Uterus (tissue), 4 donors: ENCODE measurements around the gene CYP4F8. TPM values are rescaled to one million over a fixed set of nuclear protein-coding genes. Genes with fewer than 3 reads are reported as not detected.

Experiments
- DNase-seq, 2 donors: peaks; one replicate each; pipeline ENCODE4 v3.0.0-alpha.2; 2019 to 2020
- H3K27ac ChIP-seq, 2 donors: fragments of 200-600 bp; sonication (generic); 1 replicate in 1 of 2; 2 replicates in 1 of 2; pipeline ENCODE4 v1.5.1; 2016 to 2018
- H3K27me3 ChIP-seq, 2 donors: fragments of 200-600 bp; sonication (generic); one replicate each; pipeline ENCODE4 v1.5.1; 2018 to 2019; ENCODE audit warnings: control low read depth in 1 of 2
- H3K36me3 ChIP-seq, 2 donors: fragments of 200-600 bp; sonication (generic); one replicate each; pipeline ENCODE4 v1.5.1; 2019; ENCODE audit warnings: control low read depth in 1 of 2
- H3K4me1 ChIP-seq, 2 donors: fragments of 200-600 bp; sonication (generic); one replicate each; pipeline ENCODE4 v1.5.1; 2018 to 2019; ENCODE audit warnings: control low read depth in 1 of 2
- H3K4me3 ChIP-seq, 2 donors: fragments of 200-600 bp; sonication (generic); 1 replicate in 1 of 2; 2 replicates in 1 of 2; pipeline ENCODE4 v1.5.1; 2018 to 2019; ENCODE audit warnings: mild to moderate bottlenecking in 1 of 2
- H3K9me3 ChIP-seq, 2 donors: fragments of 200-600 bp; sonication (generic); one replicate each; pipeline ENCODE4 v1.5.1; 2019; ENCODE audit warnings: control low read depth in 1 of 2
- POLR2A ChIP-seq, 2 donors: fragments of 450-650 bp; IDR thresholded peaks; one replicate each; pipeline ENCODE4 v1.6.1; 2016; ENCODE audit warnings: antibody characterized with exemption in 2 of 2, mild to moderate bottlenecking in 1 of 2, moderate library complexity in 1 of 2
- intact Hi-C: fragments of 100-400 bp; cut with DNase I; formaldehyde crosslinking; loops from one replicate; pipeline ENCODE4 v1.15.1; 2023; ENCODE audit warnings: low total_unique reads
- total RNA-seq, 4 donors: library from RNA; depleted of rRNA in 3 of 4; stranded (reverse); fragments of >200 nt in 3 of 4; gene quantifications; one replicate each; pipeline versions ENCODE4 v1.1.0 to v1.2.4, GENCODE V29; 2014 to 2023
- TF ChIP-seq, protein P1 (sequence below), 4 experiments: fragments of 200-600 bp in 2 of 4; fragments of 450-650 bp in 2 of 4; sonication (generic) in 2 of 4; IDR thresholded peaks; one replicate each; pipeline ENCODE4 v1.5.1; 2016 to 2019; ENCODE audit warnings: antibody characterized with exemption in 4 of 4, mild to moderate bottlenecking in 2 of 4, moderate library complexity in 1 of 4
- donor health status: DM: yes; HTN: yes; CAD: no.

The CYP4F8 gene
- total RNA-seq, 4 donors from 2014 or later: 1.5 TPM; not detected in 3

DNA sequence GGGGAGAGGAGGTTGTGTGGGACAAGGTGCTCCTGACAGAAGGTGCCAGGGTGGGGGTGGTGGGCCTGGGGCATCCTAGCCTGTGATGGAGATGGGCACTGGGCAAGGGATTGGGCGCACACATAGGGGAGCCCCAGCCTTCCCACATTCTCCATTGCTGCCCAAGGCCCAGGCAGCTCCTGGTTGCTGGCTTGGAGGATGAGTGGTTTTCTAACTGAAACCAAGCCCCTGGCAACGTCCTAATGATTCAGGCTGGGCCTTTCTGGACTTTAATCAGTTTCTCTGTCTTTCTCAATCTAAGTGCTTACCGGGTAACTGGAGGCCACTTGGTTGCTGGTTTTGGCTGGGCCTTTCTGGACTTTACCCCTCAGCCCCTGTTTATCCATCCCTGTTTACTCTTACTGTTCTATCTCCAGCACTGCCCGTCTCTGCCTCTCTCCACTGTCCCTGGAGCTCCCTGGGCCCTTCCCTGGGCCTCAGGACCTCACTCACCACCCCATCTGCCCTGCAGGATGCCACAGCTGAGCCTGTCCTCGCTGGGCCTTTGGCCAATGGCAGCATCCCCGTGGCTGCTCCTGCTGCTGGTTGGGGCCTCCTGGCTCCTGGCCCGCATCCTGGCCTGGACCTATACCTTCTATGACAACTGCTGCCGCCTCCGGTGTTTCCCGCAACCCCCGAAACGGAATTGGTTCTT lies 26.0 kb downstream of the CYP4F8 start:
- intact Hi-C loops: no loop called here
- Histone ChIP-seq H3K36me3 (no peaks in the 10 kb centered on the region), H3K9me3 (no peaks in the 10 kb centered on the region), H3K4me1 (no peaks in the 10 kb centered on the region), H3K27ac (no peak overlapping the region), H3K4me3 (no peak overlapping the region), H3K27me3 (no peaks in the 10 kb centered on the region)
- DNase-seq: no peak
- no peak for TF ChIP-seq POLR2A (IDR thresholded peaks at IDR 0.05)
- TF ChIP-seq, protein P1, sequence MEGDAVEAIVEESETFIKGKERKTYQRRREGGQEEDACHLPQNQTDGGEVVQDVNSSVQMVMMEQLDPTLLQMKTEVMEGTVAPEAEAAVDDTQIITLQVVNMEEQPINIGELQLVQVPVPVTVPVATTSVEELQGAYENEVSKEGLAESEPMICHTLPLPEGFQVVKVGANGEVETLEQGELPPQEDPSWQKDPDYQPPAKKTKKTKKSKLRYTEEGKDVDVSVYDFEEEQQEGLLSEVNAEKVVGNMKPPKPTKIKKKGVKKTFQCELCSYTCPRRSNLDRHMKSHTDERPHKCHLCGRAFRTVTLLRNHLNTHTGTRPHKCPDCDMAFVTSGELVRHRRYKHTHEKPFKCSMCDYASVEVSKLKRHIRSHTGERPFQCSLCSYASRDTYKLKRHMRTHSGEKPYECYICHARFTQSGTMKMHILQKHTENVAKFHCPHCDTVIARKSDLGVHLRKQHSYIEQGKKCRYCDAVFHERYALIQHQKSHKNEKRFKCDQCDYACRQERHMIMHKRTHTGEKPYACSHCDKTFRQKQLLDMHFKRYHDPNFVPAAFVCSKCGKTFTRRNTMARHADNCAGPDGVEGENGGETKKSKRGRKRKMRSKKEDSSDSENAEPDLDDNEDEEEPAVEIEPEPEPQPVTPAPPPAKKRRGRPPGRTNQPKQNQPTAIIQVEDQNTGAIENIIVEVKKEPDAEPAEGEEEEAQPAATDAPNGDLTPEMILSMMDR (IDR thresholded peaks at IDR 0.05): no peak

DNA sequence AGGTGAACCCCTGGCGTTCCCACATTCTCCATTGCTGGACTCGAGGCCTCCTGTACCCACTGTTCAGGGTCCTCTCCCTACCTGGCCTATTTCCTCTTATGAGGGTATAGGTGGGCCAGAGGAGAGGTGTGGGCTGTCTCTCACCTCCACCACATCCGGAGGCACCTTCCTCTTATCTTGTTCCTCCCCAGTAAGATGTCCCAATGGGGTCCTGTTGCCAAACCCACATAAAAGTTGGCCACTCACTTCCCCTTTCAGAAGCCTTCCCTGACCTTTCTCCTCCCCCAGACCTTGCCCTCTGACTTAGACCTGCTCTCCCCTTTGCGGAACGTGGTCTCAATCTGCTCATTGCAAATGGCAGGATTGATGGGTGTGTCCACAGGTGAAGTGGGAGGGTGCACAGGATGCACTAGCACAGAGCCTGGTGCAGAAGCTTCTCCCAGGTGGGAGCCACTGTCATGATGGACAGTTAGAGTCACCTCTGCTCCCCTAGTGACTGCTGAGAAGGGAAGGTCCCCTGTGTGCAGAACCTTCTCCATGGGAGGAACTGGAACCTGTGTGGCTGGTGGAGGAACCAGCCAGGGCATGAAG lies 27.0 kb downstream of the CYP4F8 start:
- Histone ChIP-seq H3K36me3 (no peaks in the 10 kb centered on the region), H3K4me3 (no peak overlapping the region), H3K27ac (no peak overlapping the region), H3K9me3 (no peaks in the 10 kb centered on the region), H3K27me3 (no peaks in the 10 kb centered on the region), H3K4me1 (no peaks in the 10 kb centered on the region)
- DNase-seq: no peak
- TF ChIP-seq, protein P1 (IDR thresholded peaks at IDR 0.05): no peak
- TF ChIP-seq POLR2A (IDR thresholded peaks at IDR 0.05): no peak
- intact Hi-C loops: no loop called here

DNA sequence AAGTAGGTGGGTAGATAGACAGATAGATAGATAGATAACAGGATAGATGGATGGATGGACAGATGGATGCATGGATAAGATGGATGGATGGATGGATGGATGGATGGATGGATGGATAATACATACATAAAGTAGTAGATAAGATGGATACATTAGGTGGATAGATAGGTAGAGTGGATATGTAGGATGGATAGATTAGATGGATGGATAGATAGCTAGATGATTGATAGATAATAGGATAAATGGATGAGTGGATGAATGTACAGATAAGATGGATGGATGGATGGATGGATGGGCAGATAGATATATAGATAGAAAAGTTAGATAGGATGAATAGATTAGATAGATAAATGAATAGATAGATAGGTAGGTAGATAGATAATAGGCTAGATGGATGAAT lies 27.8 kb downstream of the CYP4F8 start:
- H3K4me1 ChIP-seq: no peaks in the 10 kb centered on the region
- H3K27me3 ChIP-seq: no peaks in the 10 kb centered on the region
- H3K27ac ChIP-seq: no peak overlapping the region
- intact Hi-C loops: no loop called here
- DNase-seq: no peak
- no peaks in the 10 kb centered on the region for H3K36me3 ChIP-seq
- TF ChIP-seq, protein P1 (IDR thresholded peaks at IDR 0.05): no peak
- no peak for TF ChIP-seq POLR2A (IDR thresholded peaks at IDR 0.05)
- H3K9me3 ChIP-seq: no peaks in the 10 kb centered on the region
- H3K4me3 ChIP-seq: no peak overlapping the region

DNA sequence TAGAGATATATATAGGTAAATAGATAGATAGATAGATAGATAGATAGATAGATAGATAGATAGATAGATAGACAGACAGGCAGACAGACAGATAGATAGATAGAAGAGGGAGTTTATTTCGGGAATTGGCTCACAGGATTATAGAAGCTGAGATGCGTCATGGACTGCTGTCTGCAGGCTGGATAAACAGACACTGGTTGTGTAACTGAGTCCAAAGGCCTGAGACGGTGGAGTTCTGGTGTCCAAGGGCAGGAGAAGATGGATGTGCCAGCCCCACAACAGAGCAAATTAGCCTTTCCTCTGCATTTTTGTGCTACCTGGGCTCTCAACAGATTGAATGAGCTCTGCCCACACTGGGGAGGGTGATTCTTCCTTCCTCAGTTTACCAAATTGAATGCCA lies 28.4 kb downstream of the CYP4F8 start:
- DNase-seq: no peak
- no peak overlapping the region for H3K4me3 ChIP-seq
- no peak overlapping the region for H3K27ac ChIP-seq
- H3K9me3 ChIP-seq: no peaks in the 10 kb centered on the region
- H3K4me1 ChIP-seq: no peaks in the 10 kb centered on the region
- TF ChIP-seq, protein P1 (IDR thresholded peaks at IDR 0.05): no peak
- TF ChIP-seq POLR2A (IDR thresholded peaks at IDR 0.05): no peak
- no peaks in the 10 kb centered on the region for H3K27me3 ChIP-seq
- intact Hi-C loops: no loop called here
- H3K36me3 ChIP-seq: no peaks in the 10 kb centered on the region

DNA sequence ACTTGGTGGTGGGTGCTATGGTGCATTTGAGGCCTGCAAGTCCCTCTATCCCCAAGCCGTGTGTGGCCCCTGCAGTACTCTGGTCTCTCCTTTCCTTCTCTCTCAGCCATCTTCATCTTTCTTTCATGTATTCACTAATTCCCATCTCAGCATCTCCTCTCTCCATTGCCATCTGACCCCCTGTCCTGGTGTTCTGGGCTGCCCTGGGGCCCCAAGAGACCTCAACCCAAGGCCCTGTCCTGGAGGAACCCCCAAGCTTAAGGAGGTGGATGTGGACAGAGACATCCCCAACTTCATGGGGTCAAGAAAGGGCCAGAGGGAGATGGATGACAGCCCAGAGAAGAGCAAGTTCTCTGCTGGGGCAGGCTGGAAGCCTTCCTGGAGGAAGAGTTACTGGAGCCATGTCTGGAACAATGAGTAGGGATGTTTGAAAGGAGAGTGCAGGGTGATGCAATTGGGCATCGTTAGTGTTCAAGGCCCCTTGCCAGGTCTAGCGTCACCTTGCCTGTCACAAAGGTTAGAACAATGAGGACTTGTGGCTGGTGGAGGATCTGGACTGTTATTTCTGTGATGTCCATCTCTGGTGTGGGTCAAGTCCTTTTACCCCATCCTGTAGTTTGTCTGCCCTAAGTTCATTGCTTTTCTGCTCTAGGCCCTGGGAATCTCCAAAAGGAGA lies 29.2 kb downstream of the CYP4F8 start:
- H3K27me3 ChIP-seq: no peaks in the 10 kb centered on the region
- no peak for DNase-seq
- H3K36me3 ChIP-seq: no peaks in the 10 kb centered on the region
- no peak overlapping the region for H3K4me3 ChIP-seq
- TF ChIP-seq, protein P1 (IDR thresholded peaks at IDR 0.05): no peak
- no peak for TF ChIP-seq POLR2A (IDR thresholded peaks at IDR 0.05)
- no peaks in the 10 kb centered on the region for H3K9me3 ChIP-seq
- intact Hi-C loops: no loop called here
- no peaks in the 10 kb centered on the region for H3K4me1 ChIP-seq
- H3K27ac ChIP-seq: no peak overlapping the region
